H1 (cell line): ENCODE data around the gene WEE1. TPM values are rescaled to one million over a fixed set of nuclear protein-coding genes. Genes with fewer than 3 reads are reported as not detected.

Source experiments
- CREB1 ChIP-seq: IDR thresholded peaks from 2 replicates; pipeline ENCODE4 v1.6.1; 2012; ENCODE audit warnings: inconsistent platforms
- KDM1A ChIP-seq: fragments of 200-600, 300-600 bp; sonication (generic); IDR thresholded peaks from 2 replicates; pipeline ENCODE4 v1.7.1; 2016; ENCODE audit warnings: mild to moderate bottlenecking, low read length, borderline replicate concordance
- POLR2A ChIP-seq, 2 experiments: IDR thresholded peaks; 1 replicate in 1 of 2; 2 replicates in 1 of 2; pipeline ENCODE4 v1.6.1; 2011; ENCODE audit warnings: low read depth in 2 of 2, low read length in 2 of 2, mild to moderate bottlenecking in 2 of 2; ENCODE audit errors: control extremely low read depth in 1 of 2
- POLR2AphosphoS5 ChIP-seq: IDR thresholded peaks from 2 replicates; pipeline ENCODE4 v1.6.1; 2011; ENCODE audit warnings: low read depth, low read length
- RNF2 ChIP-seq: fragments of 200-900, 300-1000 bp; sonication (generic); IDR thresholded peaks from 2 replicates; pipeline ENCODE4 v1.7.1; 2016; ENCODE audit warnings: borderline replicate concordance, low read depth, mild to moderate bottlenecking, antibody characterized with exemption, low read length; ENCODE audit not compliant: poor library complexity, severe bottlenecking; ENCODE audit errors: missing control alignments
- SIX5 ChIP-seq: IDR thresholded peaks from 2 replicates; pipeline ENCODE4 v1.6.1; 2011; ENCODE audit warnings: mild to moderate bottlenecking, low read depth, low read length
- SP2 ChIP-seq: IDR thresholded peaks from 2 replicates; pipeline ENCODE4 v1.6.1; 2012; ENCODE audit warnings: mild to moderate bottlenecking, low read length, inconsistent platforms
- YY1 ChIP-seq: IDR thresholded peaks from 2 replicates; pipeline ENCODE4 v1.6.1; 2011; ENCODE audit warnings: low read depth, mild to moderate bottlenecking, low read length
- polyA plus RNA-seq, 7 experiments: library from polyadenylated mRNA; depleted of rRNA in 3 of 7; stranded (reverse) in 5 of 7; unstranded in 2 of 7; fragments of >200 nt in 5 of 7; fragments of 200-250 nt in 2 of 7; gene quantifications; 1 replicate in 5 of 7; 2 replicates in 1 of 7; 4 replicates in 1 of 7; pipeline versions ENCODE4 v1.2.1 to v1.2.3, GENCODE V29; 2011 to 2013; ENCODE audit warnings: missing spikeins in 2 of 7, mixed read lengths in 2 of 7
- total RNA-seq: library from RNA; stranded (reverse); fragmentation: NEBNext Ultra II Directional; extraction: Animal tissue kit (Norgen Biotek cat#: 25700); gene quantifications from 2 replicates; pipeline ENCODE4 v1.2.1, GENCODE V29; 2021
- TF ChIP-seq, protein P1 (sequence below): IDR thresholded peaks from 2 replicates; pipeline ENCODE4 v1.6.1; 2011; ENCODE audit warnings: low read depth, mild to moderate bottlenecking, low read length; ENCODE audit not compliant: insufficient read depth

The WEE1 gene
- total and polyA plus RNA-seq, 2 of the 8 experiments (the other 6 are each of a cell fraction or from before 2014, with no cell fraction given) = 40.8 to 120 TPM

DNA sequence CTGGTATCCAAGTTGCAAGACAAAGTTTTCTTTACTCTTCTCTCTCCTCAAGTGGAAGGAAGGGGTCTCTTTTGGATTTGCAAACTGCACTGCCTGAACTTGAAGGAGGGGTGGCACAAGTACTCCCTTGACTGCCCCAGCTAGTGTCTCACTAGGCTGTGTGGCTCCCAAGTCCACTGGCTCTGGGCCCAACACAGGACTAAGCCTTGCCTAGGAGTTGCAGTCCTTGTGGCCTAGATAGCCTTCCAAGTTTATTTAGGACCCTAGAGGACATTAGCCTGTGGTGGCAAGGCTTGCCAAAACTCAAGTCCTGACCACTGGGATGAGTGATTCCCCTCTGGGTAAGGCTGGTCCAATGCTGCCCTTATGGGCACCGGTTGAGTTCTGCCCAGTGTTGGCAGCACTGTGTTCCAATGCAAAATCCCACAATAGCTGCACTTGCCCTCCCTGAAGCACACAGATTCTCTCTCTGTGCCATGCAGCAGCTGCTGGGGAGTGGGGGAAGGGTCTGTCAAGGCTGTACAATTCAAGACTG, 10.2 kb upstream of the WEE1 start (continued):
- no peak for TF ChIP-seq RNF2
- no peak for TF ChIP-seq CREB1
- TF ChIP-seq, protein P1, sequence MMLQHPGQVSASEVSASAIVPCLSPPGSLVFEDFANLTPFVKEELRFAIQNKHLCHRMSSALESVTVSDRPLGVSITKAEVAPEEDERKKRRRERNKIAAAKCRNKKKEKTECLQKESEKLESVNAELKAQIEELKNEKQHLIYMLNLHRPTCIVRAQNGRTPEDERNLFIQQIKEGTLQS = no peak
- TF ChIP-seq YY1 = no peak
- TF ChIP-seq POLR2A (IDR thresholded peaks at IDR 0.05; ENCODE audit: control extremely low read depth in 1 of 2, low read depth in 2 of 2, low read length in 2 of 2) = no peak
- no peak for TF ChIP-seq SIX5
- TF ChIP-seq SP2 = no peak
- TF ChIP-seq KDM1A = no peak
- no peak for TF ChIP-seq POLR2AphosphoS5
